NB4 (cell line): Measurements from ENCODE around the gene FERMT2.

ENCODE experiments used
- DNase-seq: peaks from one replicate; pipeline ENCODE4 v3.0.0; 2010; ENCODE audit warnings: low read depth
- H3K4me3 ChIP-seq: one replicate; pipeline ENCODE4 v1.5.1; 2011; ENCODE audit warnings: mild to moderate bottlenecking, low read depth, low read length, moderate library complexity
- MYC ChIP-seq: IDR thresholded peaks from 2 replicates; pipeline ENCODE4 v1.6.1; 2011; ENCODE audit warnings: low read depth, low read length
- POLR2A ChIP-seq: IDR thresholded peaks from 2 replicates; pipeline ENCODE4 v1.6.1; 2011; ENCODE audit warnings: mild to moderate bottlenecking; ENCODE audit not compliant: insufficient read length; ENCODE audit errors: extremely low read depth
- TF ChIP-seq, protein P1 (sequence below): IDR thresholded peaks from 2 replicates; pipeline ENCODE4 v1.6.1; 2011; ENCODE audit warnings: low read depth, low read length
- TF ChIP-seq, protein P2 (sequence below): IDR thresholded peaks from one replicate; pipeline ENCODE4 v1.5.1; 2012; ENCODE audit warnings: low read depth, low read length

Gene FERMT2

DNA sequence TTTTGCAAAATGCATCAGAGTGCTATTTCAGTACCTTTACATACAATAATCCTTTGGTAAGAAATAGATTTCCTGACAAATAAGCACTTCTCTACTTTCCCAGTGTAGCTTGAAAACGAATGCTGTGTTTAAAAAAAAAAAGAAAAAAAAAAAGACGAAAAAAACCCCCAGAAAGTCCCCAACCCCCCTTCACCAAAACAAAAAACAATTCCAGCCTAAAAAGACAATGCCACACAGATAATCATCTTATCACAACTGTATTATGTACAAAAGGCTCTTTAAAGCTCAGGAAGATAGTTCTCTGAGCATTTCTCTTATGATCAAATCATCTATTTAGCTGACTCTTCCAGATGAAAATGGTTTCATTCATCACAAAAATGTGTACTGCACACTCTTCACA is 1.6 kb downstream of the FERMT2 start:
- DNase-seq, result no peak
- TF ChIP-seq, protein P1, sequence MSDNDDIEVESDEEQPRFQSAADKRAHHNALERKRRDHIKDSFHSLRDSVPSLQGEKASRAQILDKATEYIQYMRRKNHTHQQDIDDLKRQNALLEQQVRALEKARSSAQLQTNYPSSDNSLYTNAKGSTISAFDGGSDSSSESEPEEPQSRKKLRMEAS, result no peak
- no peak for TF ChIP-seq MYC
- TF ChIP-seq, protein P2, sequence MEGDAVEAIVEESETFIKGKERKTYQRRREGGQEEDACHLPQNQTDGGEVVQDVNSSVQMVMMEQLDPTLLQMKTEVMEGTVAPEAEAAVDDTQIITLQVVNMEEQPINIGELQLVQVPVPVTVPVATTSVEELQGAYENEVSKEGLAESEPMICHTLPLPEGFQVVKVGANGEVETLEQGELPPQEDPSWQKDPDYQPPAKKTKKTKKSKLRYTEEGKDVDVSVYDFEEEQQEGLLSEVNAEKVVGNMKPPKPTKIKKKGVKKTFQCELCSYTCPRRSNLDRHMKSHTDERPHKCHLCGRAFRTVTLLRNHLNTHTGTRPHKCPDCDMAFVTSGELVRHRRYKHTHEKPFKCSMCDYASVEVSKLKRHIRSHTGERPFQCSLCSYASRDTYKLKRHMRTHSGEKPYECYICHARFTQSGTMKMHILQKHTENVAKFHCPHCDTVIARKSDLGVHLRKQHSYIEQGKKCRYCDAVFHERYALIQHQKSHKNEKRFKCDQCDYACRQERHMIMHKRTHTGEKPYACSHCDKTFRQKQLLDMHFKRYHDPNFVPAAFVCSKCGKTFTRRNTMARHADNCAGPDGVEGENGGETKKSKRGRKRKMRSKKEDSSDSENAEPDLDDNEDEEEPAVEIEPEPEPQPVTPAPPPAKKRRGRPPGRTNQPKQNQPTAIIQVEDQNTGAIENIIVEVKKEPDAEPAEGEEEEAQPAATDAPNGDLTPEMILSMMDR, result no peak
- TF ChIP-seq POLR2A, result no peak
- no peak overlapping the region for H3K4me3 ChIP-seq

DNA sequence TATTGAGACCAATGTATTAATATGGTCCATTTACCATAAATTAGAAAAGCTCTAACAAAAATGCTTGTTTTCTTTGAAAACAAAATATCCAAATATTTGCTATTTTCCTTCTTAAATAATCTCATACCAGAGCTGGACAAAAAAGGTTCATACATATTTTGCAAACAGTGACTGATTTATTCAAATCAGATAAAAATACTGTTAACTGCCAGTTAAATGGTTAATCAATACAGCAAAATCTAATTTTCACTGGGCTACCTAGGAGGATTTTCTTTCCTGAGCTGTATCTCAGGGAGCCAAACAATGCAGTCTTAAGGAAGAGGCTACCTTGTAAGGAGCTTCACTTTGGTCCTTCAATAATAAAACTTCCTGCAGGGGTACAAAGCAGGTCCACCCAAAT is 2.0 kb downstream of the FERMT2 start:
- H3K4me3 ChIP-seq, result no peak overlapping the region
- TF ChIP-seq, protein P1, result no peak
- TF ChIP-seq POLR2A, result no peak
- TF ChIP-seq MYC, result no peak
- TF ChIP-seq, protein P2, result no peak
- no peak for DNase-seq

DNA sequence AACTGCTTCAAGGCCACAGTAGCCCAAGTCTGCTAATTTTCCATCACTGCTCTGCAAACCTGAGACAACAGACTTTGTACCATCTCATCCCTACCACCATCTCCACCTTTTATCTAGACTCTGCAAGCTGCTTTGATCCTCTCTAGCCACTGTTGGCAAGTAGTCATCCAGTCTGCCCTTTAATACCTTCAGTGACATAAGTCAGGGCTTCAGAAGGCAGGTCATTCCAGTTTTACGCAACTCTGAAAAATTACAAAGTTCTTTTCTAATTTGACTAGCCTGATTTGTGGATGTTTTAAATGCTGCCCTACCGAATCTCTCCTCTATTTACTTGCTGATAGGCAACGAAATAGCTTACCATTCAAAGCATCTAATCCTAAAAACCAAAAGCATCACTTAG is 2.8 kb downstream of the FERMT2 start:
- DNase-seq, result no peak
- TF ChIP-seq, protein P2, result no peak
- TF ChIP-seq, protein P1, result no peak
- TF ChIP-seq MYC (no peak), POLR2A (no peak)
- H3K4me3 ChIP-seq, result no peak overlapping the region

DNA sequence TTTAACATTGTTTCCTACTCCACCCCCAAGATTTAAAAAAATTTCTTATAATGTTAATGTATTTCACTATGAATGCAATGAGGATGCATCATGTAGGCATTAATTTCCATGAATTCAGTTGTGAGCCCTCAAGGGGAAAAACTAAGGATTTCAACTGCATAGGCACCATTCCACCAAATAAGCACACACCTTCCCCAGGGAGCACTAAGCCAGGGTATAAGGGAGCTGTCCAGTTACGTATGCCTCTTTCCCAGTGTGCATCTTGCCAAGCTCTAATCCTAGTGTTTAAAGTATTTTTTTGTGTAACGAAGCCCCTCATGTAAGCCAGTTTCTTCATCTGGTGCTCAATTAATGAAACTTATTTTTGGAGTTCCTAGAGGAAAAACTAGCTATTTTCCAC is 6.6 kb downstream of the FERMT2 start:
- TF ChIP-seq, protein P2, result no peak
- TF ChIP-seq, protein P1, result no peak
- no peak for TF ChIP-seq MYC
- TF ChIP-seq POLR2A, result no peak
- no peak for DNase-seq
- no peak overlapping the region for H3K4me3 ChIP-seq

DNA sequence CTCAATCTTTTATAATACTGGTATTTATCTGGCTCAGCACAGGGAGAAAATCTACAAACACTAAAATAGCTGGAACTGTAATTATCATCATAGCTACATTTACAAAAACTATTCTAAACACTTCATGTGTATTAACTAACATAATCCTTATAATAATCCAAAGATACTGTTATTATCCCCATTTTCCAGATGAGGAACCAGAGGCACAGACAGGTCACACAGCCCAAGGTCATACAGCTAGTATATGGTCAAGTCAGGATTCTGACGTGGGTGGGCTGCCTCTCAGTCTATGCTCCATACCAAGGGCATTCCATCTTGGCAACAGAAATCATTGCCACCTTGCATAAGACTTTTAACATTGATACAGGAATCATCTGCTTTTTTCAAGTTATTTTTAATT is 11.4 kb downstream of the FERMT2 start:
- no peak for DNase-seq
- H3K4me3 ChIP-seq, result no peak overlapping the region
- no peak for TF ChIP-seq MYC
- TF ChIP-seq, protein P2, result no peak
- TF ChIP-seq POLR2A, result no peak
- TF ChIP-seq, protein P1, result no peak

DNA sequence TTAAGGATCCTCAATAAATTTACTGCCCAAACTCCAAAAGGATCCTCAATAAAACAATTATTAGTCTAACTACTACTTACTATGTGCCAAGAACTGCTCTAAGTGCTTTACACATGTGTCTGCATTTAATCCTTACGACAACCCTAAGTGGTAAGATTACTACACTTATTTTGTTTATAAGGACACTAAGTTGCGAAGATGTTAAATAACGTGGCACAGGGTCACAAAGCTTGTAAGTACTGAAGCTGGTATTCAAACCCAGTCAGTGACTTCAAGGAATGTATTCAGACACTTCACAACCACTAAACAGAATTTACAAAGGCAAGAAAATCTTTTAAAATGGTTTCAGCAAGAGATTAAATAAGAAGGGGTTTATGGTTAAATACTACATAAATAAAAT is 13.0 kb downstream of the FERMT2 start:
- H3K4me3 ChIP-seq, result no peak overlapping the region
- no peak for DNase-seq
- TF ChIP-seq POLR2A (no peak), MYC (no peak)
- TF ChIP-seq, protein P1, result no peak
- TF ChIP-seq, protein P2, result no peak
